Neuronal stem cell (in vitro differentiated cells): ENCODE results near the gene MFSD6.
"Not testable (repeated sequence)": the region's sequence is repeated elsewhere in the genome, so short reads cannot be mapped to it uniquely, and the experiment has no call there.

Experiments used
- DNase-seq: peaks from one replicate; pipeline ENCODE4 v3.0.0-alpha.2; 2013; ENCODE audit warnings: low spot score
- H2AFZ ChIP-seq: one replicate; pipeline ENCODE4 v1.6.1; 2013; ENCODE audit warnings: mild to moderate bottlenecking, low read length, inconsistent platforms
- H2AK5ac ChIP-seq: 2 replicates; pipeline ENCODE4 v1.6.1; 2013; ENCODE audit warnings: low read depth, mild to moderate bottlenecking, inconsistent platforms, low read length, moderate library complexity, mixed read lengths
- H2BK120ac ChIP-seq: 2 replicates; pipeline ENCODE4 v1.6.1; 2013; ENCODE audit warnings: low read depth, mild to moderate bottlenecking, inconsistent platforms, low read length, moderate library complexity, mixed read lengths
- H2BK12ac ChIP-seq: one replicate; pipeline ENCODE4 v1.6.1; 2013; ENCODE audit warnings: low read length, inconsistent platforms
- H2BK15ac ChIP-seq: 2 replicates; pipeline ENCODE4 v1.6.1; 2013; ENCODE audit warnings: mild to moderate bottlenecking, low read length, inconsistent platforms, mixed read lengths
- H2BK5ac ChIP-seq: one replicate; pipeline ENCODE4 v1.6.1; 2013; ENCODE audit warnings: inconsistent platforms, mild to moderate bottlenecking, low read length, moderate library complexity
- H3K14ac ChIP-seq: one replicate; pipeline ENCODE4 v1.6.1; 2013; ENCODE audit warnings: low read length, inconsistent platforms
- H3K18ac ChIP-seq: 2 replicates; pipeline ENCODE4 v1.6.1; 2013; ENCODE audit warnings: low read length, inconsistent platforms
- H3K23ac ChIP-seq: 2 replicates; pipeline ENCODE4 v1.6.1; 2013; ENCODE audit warnings: low read depth, mild to moderate bottlenecking, mixed read lengths, low read length, inconsistent platforms; ENCODE audit not compliant: poor library complexity
- H3K27ac ChIP-seq: replicated peaks from 3 replicates; pipeline ENCODE4 v1.5.1; 2013; ENCODE audit warnings: low read length, inconsistent platforms
- H3K27me3 ChIP-seq, 3 experiments: 2 replicates each; pipeline ENCODE4 v1.6.1; 2013; ENCODE audit warnings: low read length in 3 of 3, mild to moderate bottlenecking in 2 of 3, inconsistent platforms in 1 of 3, low read depth in 1 of 3, mixed read lengths in 1 of 3, moderate library complexity in 1 of 3; ENCODE audit not compliant: control insufficient read depth in 3 of 3, insufficient read depth in 3 of 3
- H3K36me3 ChIP-seq, 2 donors: replicated peaks in 1 of 2; 2 replicates each; pipeline ENCODE4 v1.6.1; 2013; ENCODE audit warnings: low read length in 2 of 2; ENCODE audit not compliant: control insufficient read depth in 2 of 2, insufficient read depth in 2 of 2
- H3K4ac ChIP-seq: 2 replicates; pipeline ENCODE4 v1.6.1; 2013; ENCODE audit warnings: inconsistent platforms, mild to moderate bottlenecking, low read length, moderate library complexity
- H3K4me1 ChIP-seq, 2 donors: 1 replicate in 1 of 2; 2 replicates in 1 of 2; pipeline ENCODE4 v1.6.1; 2013; ENCODE audit warnings: low read length in 2 of 2, low read depth in 1 of 2; ENCODE audit not compliant: control insufficient read depth in 2 of 2, insufficient read depth in 1 of 2
- H3K4me2 ChIP-seq: one replicate; pipeline ENCODE4 v1.6.1; 2013; ENCODE audit warnings: mild to moderate bottlenecking, low read length, inconsistent platforms; ENCODE audit not compliant: insufficient read depth, poor library complexity, severe bottlenecking
- H3K4me3 ChIP-seq, 2 donors: 2 replicates each; pipeline ENCODE4 v1.5.1; 2013; ENCODE audit warnings: low read length in 2 of 2, mild to moderate bottlenecking in 2 of 2, inconsistent platforms in 1 of 2, moderate library complexity in 1 of 2
- H3K79me1 ChIP-seq: one replicate; pipeline ENCODE4 v1.6.1; 2013; ENCODE audit warnings: low read depth, mild to moderate bottlenecking, inconsistent platforms, low read length, moderate library complexity
- H3K9ac ChIP-seq: one replicate; pipeline ENCODE4 v1.6.1; 2013; ENCODE audit warnings: mild to moderate bottlenecking, low read depth, low read length, inconsistent platforms; ENCODE audit not compliant: poor library complexity
- H3K9me3 ChIP-seq, 2 donors: replicated peaks in 1 of 2; 2 replicates each; pipeline versions ENCODE3 to v1.6.1; 2013; ENCODE audit warnings: low read length in 2 of 2, mild to moderate bottlenecking in 2 of 2, inconsistent platforms in 1 of 2, low read depth in 1 of 2, mixed read lengths in 1 of 2, moderate library complexity in 1 of 2; ENCODE audit not compliant: control insufficient read depth in 2 of 2, insufficient read depth in 1 of 2
- H4K8ac ChIP-seq: one replicate; pipeline ENCODE4 v1.6.1; 2013; ENCODE audit warnings: low read depth, mild to moderate bottlenecking, inconsistent platforms, low read length, moderate library complexity
- H4K91ac ChIP-seq: one replicate; pipeline ENCODE4 v1.6.1; 2013; ENCODE audit warnings: low read length, low read depth, mild to moderate bottlenecking, inconsistent platforms; ENCODE audit not compliant: poor library complexity
- WGBS, 2 donors: extraction: QIAGEN DNeasy Blood & Tissue Kit; methylation state at CpG; one replicate each; pipeline ENCODE4 v1.1.7; 2013; ENCODE audit warnings: missing lambda C conversion rate in 2 of 2, mixed read lengths in 1 of 2; ENCODE audit not compliant: insufficient read length in 2 of 2, insufficient replicate concordance in 1 of 2; ENCODE audit errors: extremely low coverage in 2 of 2; 5-methylcytosine and 5-hydroxymethylcytosine counted together

MFSD6 gene

GRCh38 chr2:190507135-190507534, 99.0 kb downstream of the MFSD6 start:
- H3K9me3 ChIP-seq = no peaks in the 10 kb centered on the region
- no peak overlapping the region for H2BK15ac ChIP-seq
- no peak overlapping the region for H3K14ac ChIP-seq
- H3K4me1 ChIP-seq = no peaks in the 10 kb centered on the region
- H3K27ac ChIP-seq = no peak overlapping the region
- H4K8ac ChIP-seq = no peak overlapping the region
- H2BK5ac ChIP-seq = no peak overlapping the region
- no CpG with 5 or more reads among the region's 4 CpGs for WGBS, 2 donors
- no peak overlapping the region for H3K4me3 ChIP-seq
- no peak overlapping the region for H3K18ac ChIP-seq
- no peak overlapping the region for H3K23ac ChIP-seq
- H2BK12ac ChIP-seq = no peak overlapping the region
- H3K9ac ChIP-seq = no peak overlapping the region
- H3K27me3 ChIP-seq = no peaks in the 10 kb centered on the region
- H4K91ac ChIP-seq = no peak overlapping the region
- no peak overlapping the region for H2AFZ ChIP-seq
- no peak overlapping the region for H3K4ac ChIP-seq
- no peak for DNase-seq
- no peak overlapping the region for H2BK120ac ChIP-seq
- H3K36me3 ChIP-seq = no peaks in the 10 kb centered on the region
- no peaks in the 10 kb centered on the region for H3K79me1 ChIP-seq
- no peak overlapping the region for H2AK5ac ChIP-seq
- H3K4me2 ChIP-seq = no peak overlapping the region

GRCh38 chr2:190509895-190510294, 101.7 kb downstream of the MFSD6 start:
- not testable (repeated sequence) for H4K8ac ChIP-seq, H3K79me1 ChIP-seq, H2AK5ac ChIP-seq, H3K27ac ChIP-seq, H3K14ac ChIP-seq, H3K18ac ChIP-seq, H3K4ac ChIP-seq, H3K4me1 ChIP-seq, H3K4me2 ChIP-seq, H4K91ac ChIP-seq, H2BK12ac ChIP-seq, H3K4me3 ChIP-seq, H3K36me3 ChIP-seq, H3K27me3 ChIP-seq, H2AFZ ChIP-seq, H3K23ac ChIP-seq, H2BK15ac ChIP-seq, H3K9me3 ChIP-seq, H3K9ac ChIP-seq, H2BK120ac ChIP-seq, DNase-seq, H2BK5ac ChIP-seq
- WGBS, 2 donors = no CpG with 5 or more reads among the region's 5 CpGs

- no CpG with 5 or more reads among the region's 2 CpGs for WGBS, 2 donors
- Histone ChIP-seq H2BK15ac (no peak overlapping the region), H3K27me3 (no peaks in the 10 kb centered on the region), H4K91ac (no peak overlapping the region), H3K4me2 (no peak overlapping the region), H3K4me3 (no peak overlapping the region), H2AFZ (no peak overlapping the region), H3K36me3 (no peaks in the 10 kb centered on the region), H3K14ac (no peak overlapping the region), H2BK12ac (no peak overlapping the region), H3K27ac (no peak overlapping the region), H3K23ac (no peak overlapping the region), H2BK5ac (no peak overlapping the region), H3K4ac (no peak overlapping the region), H3K9ac (no peak overlapping the region), H3K79me1 (peaks cover 3% of the 10 kb centered on the region), H3K18ac (no peak overlapping the region), H3K9me3 (no peaks in the 10 kb centered on the region), H4K8ac (no peak overlapping the region), H2BK120ac (no peak overlapping the region), H2AK5ac (no peak overlapping the region), H3K4me1 (no peaks in the 10 kb centered on the region)
- DNase-seq = no peak
Measured at GRCh38 chr2:190511104-190511503, 102.9 kb downstream of the MFSD6 start.

GRCh38 chr2:190512539-190513095, 104.5 kb downstream of the MFSD6 start:
- Histone ChIP-seq H3K4ac (no peak overlapping the region), H3K4me1 (no peaks in the 10 kb centered on the region)

More at GRCh38 chr2:190512539-190513095, 104.5 kb downstream of the MFSD6 start:
- H3K27ac ChIP-seq = no peak overlapping the region
- H3K4me2 ChIP-seq = no peak overlapping the region
- H4K91ac ChIP-seq = no peak overlapping the region
- DNase-seq = no peak
- no CpG with 5 or more reads among the region's 5 CpGs for WGBS, 2 donors
- no peak overlapping the region for H2BK5ac ChIP-seq
- H3K36me3 ChIP-seq = no peaks in the 10 kb centered on the region
- no peak overlapping the region for H3K9ac ChIP-seq
- H3K23ac ChIP-seq = no peak overlapping the region
- no peaks in the 10 kb centered on the region for H3K9me3 ChIP-seq
- no peak overlapping the region for H2AFZ ChIP-seq
- H4K8ac ChIP-seq = no peak overlapping the region
- no peak overlapping the region for H2BK12ac ChIP-seq
- peaks cover 3% of the 10 kb centered on the region for H3K79me1 ChIP-seq
- no peak overlapping the region for H3K4me3 ChIP-seq
- no peak overlapping the region for H2AK5ac ChIP-seq
- no peak overlapping the region for H3K14ac ChIP-seq
- H3K18ac ChIP-seq = no peak overlapping the region
- H3K27me3 ChIP-seq = no peaks in the 10 kb centered on the region
- no peak overlapping the region for H2BK120ac ChIP-seq
- no peak overlapping the region for H2BK15ac ChIP-seq
